SK-N-SH (cell line): ENCODE data around the gene TNNT2. TPM values are rescaled to one million over a fixed set of nuclear protein-coding genes. Genes with fewer than 3 reads are reported as not detected.

Experiments used
- CTCF ChIA-PET: fragments of 300-600, 350-600 bp; formaldehyde crosslinking; extraction: SDS; loops from one replicate; lab custom pipeline; 2021; lab: Yijun Ruan, JAX
- POLR2A ChIA-PET: fragments of 350-600 bp; sonication (Branson Sonifier 250); formaldehyde crosslinking; extraction: SDS; loops from one replicate; lab custom pipeline; 2020; ENCODE audit warnings: antibody characterized with exemption, inconsistent platforms; lab: Yijun Ruan, JAX
- DNase-seq: peaks from one replicate; pipeline ENCODE4 v3.0.0; 2012
- H2AFZ ChIP-seq: fragments of 200-600 bp; sonication (generic); 2 replicates; pipeline ENCODE4 v1.8.1; 2016; ENCODE audit warnings: antibody characterized with exemption, mild to moderate bottlenecking, low read depth
- H3F3A ChIP-seq: fragments of 200-600 bp; sonication (generic); replicated peaks from 2 replicates; pipeline ENCODE3; 2016; ENCODE audit warnings: antibody characterized with exemption, mild to moderate bottlenecking; ENCODE audit not compliant: insufficient read depth
- H3K27ac ChIP-seq, 2 experiments: fragments of 200-500 bp in 1 of 2; fragments of 200-600 bp in 1 of 2; sonication (Bioruptor generic) in 1 of 2; sonication (generic), shearing (Covaris generic) in 1 of 2; 2 replicates each; pipeline versions ENCODE4 v1.5.1 to v1.6.1; 2014 to 2016; ENCODE audit warnings: low read depth in 2 of 2, inconsistent platforms in 1 of 2, low read length in 1 of 2, mild to moderate bottlenecking in 1 of 2, mixed read lengths in 1 of 2
- H3K27me3 ChIP-seq: fragments of 200-600 bp; sonication (generic), shearing (Covaris generic); 2 replicates; pipeline ENCODE4 v1.6.1; 2016; ENCODE audit warnings: mixed run types; ENCODE audit not compliant: insufficient read depth
- H3K36me3 ChIP-seq, 2 experiments: fragments of 200-500 bp in 1 of 2; fragments of 200-600 bp in 1 of 2; sonication (Bioruptor generic) in 1 of 2; sonication (generic) in 1 of 2; replicated peaks in 1 of 2; 2 replicates each; pipeline versions ENCODE3 to v1.5.1; 2014 to 2016; ENCODE audit warnings: low read length in 1 of 2, mild to moderate bottlenecking in 1 of 2; ENCODE audit not compliant: insufficient read depth in 2 of 2, control insufficient read depth in 1 of 2
- H3K4me1 ChIP-seq, 2 experiments: fragments of 200-500 bp in 1 of 2; fragments of 200-600 bp in 1 of 2; sonication (Bioruptor generic) in 1 of 2; sonication (generic), shearing (Covaris generic) in 1 of 2; 2 replicates each; pipeline versions ENCODE4 v1.5.1 to v1.6.1; 2014 to 2016; ENCODE audit warnings: low read depth in 1 of 2, low read length in 1 of 2, mixed run types in 1 of 2; ENCODE audit not compliant: insufficient read depth in 2 of 2, control insufficient read depth in 1 of 2
- H3K4me2 ChIP-seq: fragments of 200-600 bp; sonication (generic), shearing (Covaris generic); 2 replicates; pipeline ENCODE4 v1.6.1; 2017; ENCODE audit warnings: mixed run types
- H3K4me3 ChIP-seq, 2 experiments: fragments of 200-500 bp in 1 of 2; fragments of 200-600 bp in 1 of 2; sonication (Bioruptor generic) in 1 of 2; sonication (generic), shearing (Covaris generic) in 1 of 2; 2 replicates each; pipeline versions ENCODE4 v1.5.1 to v1.8.1; 2014 to 2016; ENCODE audit warnings: low read depth in 2 of 2, inconsistent platforms in 1 of 2, low read length in 1 of 2, mild to moderate bottlenecking in 1 of 2, mixed read lengths in 1 of 2, moderate library complexity in 1 of 2
- H3K79me2 ChIP-seq: fragments of 200-600 bp; sonication (generic); 2 replicates; pipeline ENCODE4 v1.8.1; 2017; ENCODE audit warnings: mild to moderate bottlenecking; ENCODE audit not compliant: insufficient read depth
- H3K9ac ChIP-seq: fragments of 200-600 bp; sonication (generic); 2 replicates; pipeline ENCODE4 v1.6.1; 2017; ENCODE audit warnings: mixed run types
- H3K9me2 ChIP-seq: fragments of 200-600 bp; sonication (generic); 2 replicates; pipeline ENCODE4 v1.6.1; 2017; ENCODE audit warnings: mixed run types
- H3K9me3 ChIP-seq: fragments of 200-600 bp; sonication (generic); 2 replicates; pipeline ENCODE4 v1.6.1; 2017; ENCODE audit warnings: mixed run types, mild to moderate bottlenecking, moderate library complexity
- H4K20me1 ChIP-seq: fragments of 200-600 bp; sonication (generic); 2 replicates; pipeline ENCODE4 v1.6.1; 2017; ENCODE audit warnings: mild to moderate bottlenecking, mixed run types; ENCODE audit not compliant: insufficient read depth
- NFIC ChIP-seq: IDR thresholded peaks from 2 replicates; pipeline ENCODE4 v1.4.0; 2012; ENCODE audit warnings: borderline replicate concordance
- NRF1 ChIP-seq: IDR thresholded peaks from 2 replicates; pipeline ENCODE4 v1.6.1; 2012; ENCODE audit warnings: low read depth, mild to moderate bottlenecking, low read length
- RXRA ChIP-seq: IDR thresholded peaks from 2 replicates; pipeline ENCODE4 v1.4.0; 2012; ENCODE audit warnings: low read depth, mild to moderate bottlenecking, borderline replicate concordance
- TEAD4 ChIP-seq: IDR thresholded peaks from 2 replicates; pipeline ENCODE4 v1.4.0; 2012; ENCODE audit warnings: mild to moderate bottlenecking, borderline replicate concordance; ENCODE audit not compliant: insufficient read depth
- USF1 ChIP-seq: IDR thresholded peaks from 2 replicates; pipeline ENCODE4 v1.4.0; 2012; ENCODE audit warnings: low read depth, borderline replicate concordance
- WGBS: methylation state at CpG from one replicate; pipeline ENCODE4 v1.1.6; 2017; ENCODE audit warnings: low lambda C conversion rate; 5-methylcytosine and 5-hydroxymethylcytosine counted together
- polyA plus RNA-seq, 3 experiments: library from polyadenylated mRNA; depleted of rRNA; stranded (reverse); fragments of >200 nt; gene quantifications; 2 replicates each; pipeline ENCODE4 v1.2.3, GENCODE V29; 2012
- TF ChIP-seq, protein P1 (sequence below): fragments of 150-350 bp; IDR thresholded peaks from 2 replicates; pipeline ENCODE4 v1.6.1; 2016; ENCODE audit warnings: mild to moderate bottlenecking, low read depth, low read length
- TF ChIP-seq, protein P2 (sequence below): IDR thresholded peaks from 2 replicates; pipeline ENCODE4 v1.6.1; 2012; ENCODE audit warnings: mild to moderate bottlenecking, low read depth, low read length, moderate library complexity

Gene TNNT2
- polyA plus RNA-seq, 1 of the 3 experiments (the other 2 are of a cell fraction) = 0.33 TPM

DNA sequence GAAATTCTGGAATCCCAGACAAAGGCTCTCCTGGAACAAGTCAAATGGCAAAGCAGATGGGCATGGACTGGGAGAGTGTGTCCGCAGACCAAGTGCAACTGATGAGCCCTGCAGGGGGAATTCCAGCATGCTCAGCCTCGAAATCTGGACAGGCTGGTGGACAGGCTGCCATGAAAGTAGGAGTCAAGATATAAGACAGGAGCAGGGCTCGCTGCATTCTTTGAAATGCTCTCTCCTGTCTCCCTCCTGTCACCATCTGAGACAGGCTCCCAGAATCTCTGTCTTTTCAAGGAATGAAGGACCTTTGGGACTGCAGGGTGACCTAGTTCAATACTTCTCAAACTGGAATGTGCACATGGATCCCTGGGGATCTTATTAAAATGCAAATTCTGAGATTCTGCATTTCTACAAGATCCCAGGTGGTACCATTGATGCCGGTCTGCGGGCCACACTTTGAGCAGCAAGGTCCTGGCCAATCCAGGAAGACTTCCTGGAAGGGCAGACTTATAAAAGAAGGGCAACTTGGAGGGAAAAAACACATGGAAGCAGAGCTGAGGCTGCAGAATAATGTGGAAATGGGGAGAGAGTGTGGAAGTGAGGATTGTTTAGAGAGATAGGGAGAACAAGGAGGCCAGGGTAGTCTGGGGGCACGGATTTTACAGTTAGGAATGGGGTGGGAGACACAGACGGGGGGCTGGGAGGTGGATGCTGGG is 29.8 kb downstream of the TNNT2 start (continued):
- TF ChIP-seq USF1 (no peak), TEAD4 (no peak)
- TF ChIP-seq, protein P1, sequence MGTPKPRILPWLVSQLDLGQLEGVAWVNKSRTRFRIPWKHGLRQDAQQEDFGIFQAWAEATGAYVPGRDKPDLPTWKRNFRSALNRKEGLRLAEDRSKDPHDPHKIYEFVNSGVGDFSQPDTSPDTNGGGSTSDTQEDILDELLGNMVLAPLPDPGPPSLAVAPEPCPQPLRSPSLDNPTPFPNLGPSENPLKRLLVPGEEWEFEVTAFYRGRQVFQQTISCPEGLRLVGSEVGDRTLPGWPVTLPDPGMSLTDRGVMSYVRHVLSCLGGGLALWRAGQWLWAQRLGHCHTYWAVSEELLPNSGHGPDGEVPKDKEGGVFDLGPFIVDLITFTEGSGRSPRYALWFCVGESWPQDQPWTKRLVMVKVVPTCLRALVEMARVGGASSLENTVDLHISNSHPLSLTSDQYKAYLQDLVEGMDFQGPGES = no peak
- TF ChIP-seq, protein P2, sequence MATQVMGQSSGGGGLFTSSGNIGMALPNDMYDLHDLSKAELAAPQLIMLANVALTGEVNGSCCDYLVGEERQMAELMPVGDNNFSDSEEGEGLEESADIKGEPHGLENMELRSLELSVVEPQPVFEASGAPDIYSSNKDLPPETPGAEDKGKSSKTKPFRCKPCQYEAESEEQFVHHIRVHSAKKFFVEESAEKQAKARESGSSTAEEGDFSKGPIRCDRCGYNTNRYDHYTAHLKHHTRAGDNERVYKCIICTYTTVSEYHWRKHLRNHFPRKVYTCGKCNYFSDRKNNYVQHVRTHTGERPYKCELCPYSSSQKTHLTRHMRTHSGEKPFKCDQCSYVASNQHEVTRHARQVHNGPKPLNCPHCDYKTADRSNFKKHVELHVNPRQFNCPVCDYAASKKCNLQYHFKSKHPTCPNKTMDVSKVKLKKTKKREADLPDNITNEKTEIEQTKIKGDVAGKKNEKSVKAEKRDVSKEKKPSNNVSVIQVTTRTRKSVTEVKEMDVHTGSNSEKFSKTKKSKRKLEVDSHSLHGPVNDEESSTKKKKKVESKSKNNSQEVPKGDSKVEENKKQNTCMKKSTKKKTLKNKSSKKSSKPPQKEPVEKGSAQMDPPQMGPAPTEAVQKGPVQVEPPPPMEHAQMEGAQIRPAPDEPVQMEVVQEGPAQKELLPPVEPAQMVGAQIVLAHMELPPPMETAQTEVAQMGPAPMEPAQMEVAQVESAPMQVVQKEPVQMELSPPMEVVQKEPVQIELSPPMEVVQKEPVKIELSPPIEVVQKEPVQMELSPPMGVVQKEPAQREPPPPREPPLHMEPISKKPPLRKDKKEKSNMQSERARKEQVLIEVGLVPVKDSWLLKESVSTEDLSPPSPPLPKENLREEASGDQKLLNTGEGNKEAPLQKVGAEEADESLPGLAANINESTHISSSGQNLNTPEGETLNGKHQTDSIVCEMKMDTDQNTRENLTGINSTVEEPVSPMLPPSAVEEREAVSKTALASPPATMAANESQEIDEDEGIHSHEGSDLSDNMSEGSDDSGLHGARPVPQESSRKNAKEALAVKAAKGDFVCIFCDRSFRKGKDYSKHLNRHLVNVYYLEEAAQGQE = no peak

DNA sequence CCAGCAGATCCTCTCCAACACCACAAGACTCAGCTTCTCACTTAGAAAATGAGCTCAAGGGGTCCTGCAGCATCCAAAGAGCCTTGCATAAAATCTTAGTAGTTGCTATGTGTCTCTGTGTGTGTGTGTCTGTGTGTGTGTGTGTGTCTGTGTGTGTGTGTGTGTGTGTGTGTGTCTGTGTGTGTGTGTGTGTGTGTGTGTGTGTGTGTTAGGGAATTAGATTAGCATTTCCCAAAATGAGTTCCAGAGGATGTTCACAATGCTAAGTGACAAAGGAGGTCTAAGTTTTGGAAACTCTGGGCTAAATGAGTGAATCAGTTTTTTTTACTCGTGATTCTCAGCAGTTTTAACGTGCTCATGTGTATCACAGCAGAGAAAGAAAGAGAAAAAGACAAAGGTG is 30.5 kb downstream of the TNNT2 start:
- Histone ChIP-seq H3K9ac (no peak overlapping the region), H3K79me2 (no peaks in the 10 kb centered on the region), H3K9me3 (no peaks in the 10 kb centered on the region), H3K27me3 (no peaks in the 10 kb centered on the region; the same call in 1 of the 2 replicates), H3K9me2 (no peaks in the 10 kb centered on the region), H3K4me2 (no peak overlapping the region), H3K4me1 (peaks cover 0 to 7% of the 10 kb centered on the region in 2 experiments; a peak in 2 of 4 replicates), H3F3A (no peaks in the 10 kb centered on the region), H2AFZ (no peak overlapping the region), H3K27ac (no peak overlapping the region), H3K36me3 (no peaks in the 10 kb centered on the region), H4K20me1 (no peaks in the 10 kb centered on the region), H3K4me3 (no peak overlapping the region)
- CTCF ChIA-PET = interaction anchor here (0.6 to 7.7 kb wide), 33 partner anchors 9 to 172 kb away, joined by 3 to 143 read pairs (median 5); no protein-coding TSS in a partner anchor
- WGBS = 9% methylated on average over 2 of the region's 2 CpGs
- POLR2A ChIA-PET = no interaction called here
- DNase-seq = no peak
- no peak for TF ChIP-seq NRF1
- no peak for TF ChIP-seq NFIC
- no peak for TF ChIP-seq RXRA
